Ishikawa (cell line): Measurements from ENCODE around the gene MYH15.

Experiments
- CEBPB ChIP-seq: IDR thresholded peaks from 2 replicates; pipeline ENCODE4 v1.6.1; 2012
- EGR1 ChIP-seq: IDR thresholded peaks from 2 replicates; pipeline ENCODE4 v1.6.1; 2012
- EP300 ChIP-seq: IDR thresholded peaks from 2 replicates; pipeline ENCODE4 v1.6.1; 2012; ENCODE audit warnings: borderline replicate concordance
- FOXM1 ChIP-seq: IDR thresholded peaks from 2 replicates; pipeline ENCODE4 v1.6.1; 2012; ENCODE audit warnings: low read depth, borderline replicate concordance
- NFIC ChIP-seq: IDR thresholded peaks from 2 replicates; pipeline ENCODE4 v1.6.1; 2012
- TCF12 ChIP-seq: IDR thresholded peaks from 2 replicates; pipeline ENCODE4 v1.6.1; 2012; ENCODE audit warnings: low read depth
- TEAD4 ChIP-seq: IDR thresholded peaks from 2 replicates; pipeline ENCODE4 v1.6.1; 2012
- YY1 ChIP-seq: IDR thresholded peaks from 2 replicates; pipeline ENCODE4 v1.6.1; 2012; ENCODE audit warnings: low read depth
- TF ChIP-seq, protein P1 (sequence below): IDR thresholded peaks from 2 replicates; pipeline ENCODE4 v1.6.1; 2012
- TF ChIP-seq, protein P2 (sequence below): IDR thresholded peaks from 2 replicates; pipeline ENCODE4 v1.6.1; 2012; ENCODE audit warnings: low read depth, mild to moderate bottlenecking

DNA sequence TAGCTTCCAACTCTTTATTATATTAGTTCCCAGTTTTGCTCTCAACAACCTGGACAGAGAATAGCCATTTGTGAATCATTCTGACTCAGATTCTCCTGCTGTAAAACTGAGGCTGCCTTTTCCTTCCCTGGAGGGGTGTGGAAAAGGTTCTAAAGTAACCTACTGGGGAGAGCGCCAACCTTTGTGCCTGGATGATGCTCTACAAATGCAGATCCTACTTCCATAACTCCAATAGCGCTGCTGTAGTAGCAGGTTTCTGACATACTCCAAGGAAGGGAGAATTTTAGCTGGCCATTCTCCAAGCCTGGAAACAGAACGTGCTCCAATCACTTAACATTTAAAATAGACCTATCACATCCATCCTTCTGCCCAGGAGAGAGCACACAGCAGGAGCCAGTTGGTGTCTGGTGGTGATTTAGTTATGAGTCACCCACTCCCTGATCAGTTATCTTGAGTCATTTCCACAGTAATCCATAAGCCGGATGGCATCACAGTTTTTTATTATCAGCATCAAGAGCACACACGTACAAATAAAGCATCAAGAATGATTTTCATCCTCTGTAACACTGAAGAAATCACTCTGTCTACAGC, 38.3 kb downstream of the MYH15 start:
- TF ChIP-seq CEBPB, result no peak
- TF ChIP-seq, protein P1, sequence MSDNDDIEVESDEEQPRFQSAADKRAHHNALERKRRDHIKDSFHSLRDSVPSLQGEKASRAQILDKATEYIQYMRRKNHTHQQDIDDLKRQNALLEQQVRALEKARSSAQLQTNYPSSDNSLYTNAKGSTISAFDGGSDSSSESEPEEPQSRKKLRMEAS, result no peak
- no peak for TF ChIP-seq FOXM1
- TF ChIP-seq EGR1, result no peak
- no peak for TF ChIP-seq EP300
- TF ChIP-seq NFIC, result no peak
- TF ChIP-seq YY1, result no peak
- no peak for TF ChIP-seq TCF12
- no peak for TF ChIP-seq TEAD4
- TF ChIP-seq, protein P2, sequence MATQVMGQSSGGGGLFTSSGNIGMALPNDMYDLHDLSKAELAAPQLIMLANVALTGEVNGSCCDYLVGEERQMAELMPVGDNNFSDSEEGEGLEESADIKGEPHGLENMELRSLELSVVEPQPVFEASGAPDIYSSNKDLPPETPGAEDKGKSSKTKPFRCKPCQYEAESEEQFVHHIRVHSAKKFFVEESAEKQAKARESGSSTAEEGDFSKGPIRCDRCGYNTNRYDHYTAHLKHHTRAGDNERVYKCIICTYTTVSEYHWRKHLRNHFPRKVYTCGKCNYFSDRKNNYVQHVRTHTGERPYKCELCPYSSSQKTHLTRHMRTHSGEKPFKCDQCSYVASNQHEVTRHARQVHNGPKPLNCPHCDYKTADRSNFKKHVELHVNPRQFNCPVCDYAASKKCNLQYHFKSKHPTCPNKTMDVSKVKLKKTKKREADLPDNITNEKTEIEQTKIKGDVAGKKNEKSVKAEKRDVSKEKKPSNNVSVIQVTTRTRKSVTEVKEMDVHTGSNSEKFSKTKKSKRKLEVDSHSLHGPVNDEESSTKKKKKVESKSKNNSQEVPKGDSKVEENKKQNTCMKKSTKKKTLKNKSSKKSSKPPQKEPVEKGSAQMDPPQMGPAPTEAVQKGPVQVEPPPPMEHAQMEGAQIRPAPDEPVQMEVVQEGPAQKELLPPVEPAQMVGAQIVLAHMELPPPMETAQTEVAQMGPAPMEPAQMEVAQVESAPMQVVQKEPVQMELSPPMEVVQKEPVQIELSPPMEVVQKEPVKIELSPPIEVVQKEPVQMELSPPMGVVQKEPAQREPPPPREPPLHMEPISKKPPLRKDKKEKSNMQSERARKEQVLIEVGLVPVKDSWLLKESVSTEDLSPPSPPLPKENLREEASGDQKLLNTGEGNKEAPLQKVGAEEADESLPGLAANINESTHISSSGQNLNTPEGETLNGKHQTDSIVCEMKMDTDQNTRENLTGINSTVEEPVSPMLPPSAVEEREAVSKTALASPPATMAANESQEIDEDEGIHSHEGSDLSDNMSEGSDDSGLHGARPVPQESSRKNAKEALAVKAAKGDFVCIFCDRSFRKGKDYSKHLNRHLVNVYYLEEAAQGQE, result no peak
